Measurements from ENCODE around the gene LRRFIP1. TPM values are rescaled to one million over a fixed set of nuclear protein-coding genes. Genes with fewer than 3 reads are reported as not detected.

Gene LRRFIP1
- polyA plus RNA-seq, 1 donor (not counting 4 experiments of a cell fraction or from before 2014, with no cell fraction given) = 115 TPM

DNA sequence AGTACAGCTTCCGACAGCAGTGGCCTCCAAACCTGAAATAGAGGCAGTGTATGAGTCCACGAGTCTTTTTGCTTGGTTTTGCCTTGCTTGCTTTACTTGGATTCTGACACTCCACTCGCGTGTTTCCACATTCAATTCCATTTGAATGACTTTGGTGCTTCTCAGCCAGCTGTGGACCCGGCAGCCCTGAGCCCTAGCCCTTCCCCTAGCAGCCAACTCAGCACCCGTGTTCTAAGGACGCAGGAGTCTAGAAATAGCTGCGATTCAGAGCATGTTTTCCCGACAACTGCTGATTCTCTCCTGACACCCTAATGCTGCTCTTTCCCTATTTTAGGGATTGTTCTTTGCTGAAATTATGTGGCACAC is 20.6 kb downstream of the LRRFIP1 start:
- Histone ChIP-seq H4K20me1 (ENCODE audit: control insufficient read depth, extremely low read depth, insufficient read depth, low read length) (peaks cover 3% of the 10 kb centered on the region), H3K9me1 (ENCODE audit: control insufficient read depth, extremely low read depth, insufficient read depth, low read length) (no peaks in the 10 kb centered on the region), H3K36me3 (ENCODE audit: control insufficient read depth in 2 of 2, extremely low read depth in 1 of 2, insufficient read depth in 2 of 2, low read length in 2 of 2) (no peaks in the 10 kb centered on the region), H2AFZ (ENCODE audit: control insufficient read depth, low read length) (no peak overlapping the region), H3K79me2 (ENCODE audit: control insufficient read depth, insufficient read depth, low read length) (no peaks in the 10 kb centered on the region), H3K4me1 (ENCODE audit: control insufficient read depth, extremely low read depth, insufficient read depth, low read length) (no peaks in the 10 kb centered on the region), H3K27ac (ENCODE audit: control insufficient read depth, insufficient read depth, low read length) (no peak overlapping the region), H3K4me2 (ENCODE audit: control insufficient read depth, extremely low read depth, insufficient read depth, low read depth, low read length) (no peak overlapping the region), H3K4me3 (ENCODE audit: control insufficient read depth in 2 of 3, extremely low read depth in 1 of 3, insufficient read depth in 2 of 3, low read depth in 1 of 3, low read length in 3 of 3) (no peak overlapping the region), H3K9me3 (ENCODE audit: control insufficient read depth, low read depth, low read length) (no peaks in the 10 kb centered on the region), H3K27me3 (ENCODE audit: control insufficient read depth, extremely low read depth, insufficient read depth, low read length) (peaks cover 21% of the 10 kb centered on the region), H3K9ac (ENCODE audit: control insufficient read depth, extremely low read depth, insufficient read depth, low read length) (no peak overlapping the region)
- no peak for DNase-seq (ENCODE audit: low read depth, low spot score)
- dilution Hi-C loops (cut with MboI; ENCODE audit: extremely low pct_ligation_motif_present, low sequenced_read_pairs) = no loop called here
- TF ChIP-seq, protein P1, sequence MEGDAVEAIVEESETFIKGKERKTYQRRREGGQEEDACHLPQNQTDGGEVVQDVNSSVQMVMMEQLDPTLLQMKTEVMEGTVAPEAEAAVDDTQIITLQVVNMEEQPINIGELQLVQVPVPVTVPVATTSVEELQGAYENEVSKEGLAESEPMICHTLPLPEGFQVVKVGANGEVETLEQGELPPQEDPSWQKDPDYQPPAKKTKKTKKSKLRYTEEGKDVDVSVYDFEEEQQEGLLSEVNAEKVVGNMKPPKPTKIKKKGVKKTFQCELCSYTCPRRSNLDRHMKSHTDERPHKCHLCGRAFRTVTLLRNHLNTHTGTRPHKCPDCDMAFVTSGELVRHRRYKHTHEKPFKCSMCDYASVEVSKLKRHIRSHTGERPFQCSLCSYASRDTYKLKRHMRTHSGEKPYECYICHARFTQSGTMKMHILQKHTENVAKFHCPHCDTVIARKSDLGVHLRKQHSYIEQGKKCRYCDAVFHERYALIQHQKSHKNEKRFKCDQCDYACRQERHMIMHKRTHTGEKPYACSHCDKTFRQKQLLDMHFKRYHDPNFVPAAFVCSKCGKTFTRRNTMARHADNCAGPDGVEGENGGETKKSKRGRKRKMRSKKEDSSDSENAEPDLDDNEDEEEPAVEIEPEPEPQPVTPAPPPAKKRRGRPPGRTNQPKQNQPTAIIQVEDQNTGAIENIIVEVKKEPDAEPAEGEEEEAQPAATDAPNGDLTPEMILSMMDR (optimal IDR thresholded peaks at IDR 0.05 in 1 of 3, IDR thresholded peaks at IDR 0.05 in 1 of 3, conservative IDR thresholded peaks at IDR 0.05 in 1 of 3; ENCODE audit: extremely low read depth in 1 of 3, insufficient read depth in 2 of 3, low read length in 3 of 3) = no peak
- no peak for TF ChIP-seq EZH2 (IDR thresholded peaks at IDR 0.05; ENCODE audit: low read length)
- FAIRE-seq = no peak

DNA sequence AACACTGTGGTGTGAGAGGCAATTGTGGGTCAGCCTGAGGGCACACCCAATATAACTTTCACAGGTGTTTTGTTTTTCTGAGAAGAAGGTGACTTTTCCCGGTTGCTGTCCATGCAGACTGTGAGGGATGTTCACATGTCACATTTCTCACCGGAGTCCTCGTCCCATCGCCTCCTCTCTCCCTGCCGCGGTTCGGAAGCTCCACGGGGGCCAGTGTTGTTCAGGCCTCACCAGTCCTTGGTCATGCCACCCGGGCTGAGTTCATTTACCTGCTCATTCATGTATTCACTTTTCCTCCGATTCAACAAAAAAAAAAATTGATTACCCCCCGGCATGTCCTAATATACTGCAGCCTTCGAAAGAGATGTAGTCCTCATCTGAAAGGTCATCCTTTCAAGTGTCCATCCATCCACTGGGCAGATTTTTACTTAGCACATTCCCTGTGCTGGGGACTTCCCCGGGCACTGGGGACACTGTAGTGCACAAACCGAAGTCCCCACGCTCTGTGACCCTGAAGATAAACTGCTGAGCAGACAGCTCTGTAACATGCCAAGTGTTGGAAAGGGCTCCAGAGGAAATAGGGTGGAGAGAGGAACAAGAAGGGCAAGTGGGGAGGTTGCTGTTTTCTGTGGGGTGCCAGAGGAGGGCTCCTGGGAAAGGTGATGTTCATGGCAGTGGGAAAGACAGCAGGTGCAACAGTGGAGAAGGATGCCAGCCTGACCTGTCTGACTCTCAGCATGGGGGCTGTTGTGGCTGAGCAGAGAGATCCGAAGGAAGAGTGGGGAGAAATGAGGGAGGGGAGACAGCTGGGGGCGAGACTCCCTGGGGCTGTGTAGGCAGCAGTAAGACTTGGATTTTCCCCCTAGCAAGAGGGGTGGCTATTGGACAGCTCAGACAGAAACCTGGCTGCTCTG is 22.4 kb downstream of the LRRFIP1 start:
- Histone ChIP-seq H3K4me3 (ENCODE audit: control insufficient read depth in 2 of 3, extremely low read depth in 1 of 3, insufficient read depth in 2 of 3, low read depth in 1 of 3, low read length in 3 of 3) (no peak overlapping the region), H3K4me2 (ENCODE audit: control insufficient read depth, extremely low read depth, insufficient read depth, low read depth, low read length) (no peak overlapping the region), H3K9me3 (ENCODE audit: control insufficient read depth, low read depth, low read length) (no peaks in the 10 kb centered on the region), H3K27me3 (ENCODE audit: control insufficient read depth, extremely low read depth, insufficient read depth, low read length) (peaks cover 21% of the 10 kb centered on the region), H4K20me1 (ENCODE audit: control insufficient read depth, extremely low read depth, insufficient read depth, low read length) (peaks cover 3% of the 10 kb centered on the region), H3K4me1 (ENCODE audit: control insufficient read depth, extremely low read depth, insufficient read depth, low read length) (no peaks in the 10 kb centered on the region), H3K79me2 (ENCODE audit: control insufficient read depth, insufficient read depth, low read length) (no peaks in the 10 kb centered on the region), H3K36me3 (ENCODE audit: control insufficient read depth in 2 of 2, extremely low read depth in 1 of 2, insufficient read depth in 2 of 2, low read length in 2 of 2) (no peaks in the 10 kb centered on the region), H2AFZ (ENCODE audit: control insufficient read depth, low read length) (no peak overlapping the region), H3K27ac (ENCODE audit: control insufficient read depth, insufficient read depth, low read length) (no peak overlapping the region), H3K9ac (ENCODE audit: control insufficient read depth, extremely low read depth, insufficient read depth, low read length) (no peak overlapping the region), H3K9me1 (ENCODE audit: control insufficient read depth, extremely low read depth, insufficient read depth, low read length) (no peaks in the 10 kb centered on the region)
- dilution Hi-C loops (cut with MboI; ENCODE audit: extremely low pct_ligation_motif_present, low sequenced_read_pairs) = no loop called here
- TF ChIP-seq EZH2 (IDR thresholded peaks at IDR 0.05; ENCODE audit: low read length) = no peak
- TF ChIP-seq, protein P1 (optimal IDR thresholded peaks at IDR 0.05 in 1 of 3, IDR thresholded peaks at IDR 0.05 in 1 of 3, conservative IDR thresholded peaks at IDR 0.05 in 1 of 3; ENCODE audit: extremely low read depth in 1 of 3, insufficient read depth in 2 of 3, low read length in 3 of 3) = no peak
- no peak for FAIRE-seq
- no peak for DNase-seq (ENCODE audit: low read depth, low spot score)
